Hepatocyte (in vitro differentiated cells): ENCODE measurements around the gene SYTL3.

Source experiments
- EZH2 ChIP-seq: fragments of 200-600 bp; sonication (generic); IDR thresholded peaks from 2 replicates; pipeline ENCODE4 v1.6.1; 2016; ENCODE audit warnings: antibody characterized with exemption, mild to moderate bottlenecking, borderline replicate concordance
- TF ChIP-seq, protein P1 (sequence below): fragments of 200-600 bp; sonication (generic); IDR thresholded peaks from 2 replicates; pipeline ENCODE4 v1.5.1; 2016; ENCODE audit warnings: antibody characterized with exemption, mild to moderate bottlenecking; ENCODE audit not compliant: poor library complexity

DNA sequence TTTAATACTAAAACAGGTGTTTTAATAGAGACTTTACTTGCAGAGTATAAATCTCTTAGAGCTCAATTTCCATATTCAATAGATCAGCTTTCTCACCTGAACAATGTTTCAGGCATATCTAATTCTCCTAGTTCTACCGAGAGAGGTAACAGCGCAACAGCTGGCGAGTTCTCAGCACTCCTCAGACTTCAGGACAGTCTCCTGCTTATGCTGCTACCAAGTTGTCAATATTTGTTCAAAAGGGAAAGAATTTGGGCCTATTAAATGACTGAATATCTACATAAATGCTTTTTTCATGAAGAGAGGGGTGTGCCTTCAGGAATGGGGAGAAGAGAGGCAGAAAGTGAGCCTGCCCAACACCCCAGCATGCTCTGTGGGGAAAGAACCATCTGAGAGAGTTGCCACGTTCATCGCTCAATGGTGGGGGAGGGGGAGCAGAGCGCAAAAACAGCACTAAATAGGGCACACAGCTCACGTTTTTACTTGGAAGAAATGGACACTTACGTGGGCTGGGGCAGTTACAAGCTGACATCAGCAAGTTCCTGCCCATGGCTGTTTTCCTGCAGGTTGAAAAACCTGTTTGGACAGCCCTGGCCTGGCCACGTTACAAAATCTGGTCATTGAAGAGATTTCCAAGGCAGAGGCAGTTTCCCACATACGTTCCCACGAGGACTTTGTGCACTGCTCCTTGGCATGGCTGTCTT, 131.3 kb downstream of the SYTL3 start:
- TF ChIP-seq, protein P1, sequence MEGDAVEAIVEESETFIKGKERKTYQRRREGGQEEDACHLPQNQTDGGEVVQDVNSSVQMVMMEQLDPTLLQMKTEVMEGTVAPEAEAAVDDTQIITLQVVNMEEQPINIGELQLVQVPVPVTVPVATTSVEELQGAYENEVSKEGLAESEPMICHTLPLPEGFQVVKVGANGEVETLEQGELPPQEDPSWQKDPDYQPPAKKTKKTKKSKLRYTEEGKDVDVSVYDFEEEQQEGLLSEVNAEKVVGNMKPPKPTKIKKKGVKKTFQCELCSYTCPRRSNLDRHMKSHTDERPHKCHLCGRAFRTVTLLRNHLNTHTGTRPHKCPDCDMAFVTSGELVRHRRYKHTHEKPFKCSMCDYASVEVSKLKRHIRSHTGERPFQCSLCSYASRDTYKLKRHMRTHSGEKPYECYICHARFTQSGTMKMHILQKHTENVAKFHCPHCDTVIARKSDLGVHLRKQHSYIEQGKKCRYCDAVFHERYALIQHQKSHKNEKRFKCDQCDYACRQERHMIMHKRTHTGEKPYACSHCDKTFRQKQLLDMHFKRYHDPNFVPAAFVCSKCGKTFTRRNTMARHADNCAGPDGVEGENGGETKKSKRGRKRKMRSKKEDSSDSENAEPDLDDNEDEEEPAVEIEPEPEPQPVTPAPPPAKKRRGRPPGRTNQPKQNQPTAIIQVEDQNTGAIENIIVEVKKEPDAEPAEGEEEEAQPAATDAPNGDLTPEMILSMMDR = no peak
- TF ChIP-seq EZH2 = no peak
